HepG2 (cell line): ENCODE results near the gene SUSD2. TPM values are rescaled to one million over a fixed set of nuclear protein-coding genes. Genes with fewer than 3 reads are reported as not detected.

Experiments
- AGO2 ChIP-seq: fragments of 200-400 bp; formaldehyde crosslinking; optimal IDR thresholded peaks from 2 replicates; pipeline ENCODE3; 2017; ENCODE audit warnings: mild to moderate bottlenecking, low read depth, low read length, moderate library complexity
- DMAP1 ChIP-seq: IDR thresholded peaks from 2 replicates; pipeline ENCODE4 v1.6.1; 2016
- JARID2 ChIP-seq: sonication (generic); formaldehyde crosslinking; IDR thresholded peaks from 2 replicates; pipeline ENCODE4 v1.8.1; 2023; ENCODE audit warnings: missing genetic modification reagents, inconsistent platforms; ENCODE audit not compliant: insufficient replicate concordance
- JUN ChIP-seq: sonication (generic); formaldehyde crosslinking; IDR thresholded peaks from 2 replicates; pipeline ENCODE4 v1.4.0; 2020; ENCODE audit warnings: mild to moderate bottlenecking, missing genetic modification reagents
- JUND ChIP-seq: sonication (generic); formaldehyde crosslinking; IDR thresholded peaks from 2 replicates; pipeline ENCODE4 v1.8.0; 2022; ENCODE audit warnings: mild to moderate bottlenecking, missing genetic modification reagents
- KLF12 ChIP-seq: sonication (generic); formaldehyde crosslinking; IDR thresholded peaks from 2 replicates; pipeline ENCODE4 v1.4.0; 2020; ENCODE audit warnings: missing genetic modification reagents, borderline replicate concordance
- PHB2 ChIP-seq: fragments of 450-650 bp; IDR thresholded peaks from 2 replicates; pipeline ENCODE4 v1.6.1; 2018; ENCODE audit not compliant: partially characterized antibody
- TEAD3 ChIP-seq: optimal IDR thresholded peaks from 2 replicates; pipeline ENCODE3; 2016; ENCODE audit warnings: borderline replicate concordance
- TGIF2 ChIP-seq: IDR thresholded peaks from 2 replicates; pipeline ENCODE4 v1.6.1; 2016; ENCODE audit warnings: control low read depth, missing compliant biosample characterization
- ZFY ChIP-seq: sonication (generic); formaldehyde crosslinking; IDR thresholded peaks from 2 replicates; pipeline ENCODE4 v1.4.0; 2020; ENCODE audit warnings: missing genetic modification reagents
- ZNF563 ChIP-seq: sonication (generic); formaldehyde crosslinking; IDR thresholded peaks from 2 replicates; pipeline ENCODE4 v1.8.0; 2022; ENCODE audit warnings: mild to moderate bottlenecking, moderate library complexity, missing genetic modification reagents
- ZNF569 ChIP-seq: sonication (generic); formaldehyde crosslinking; IDR thresholded peaks from 2 replicates; pipeline ENCODE4 v1.5.0; 2020; ENCODE audit warnings: mild to moderate bottlenecking, missing genetic modification reagents, moderate library complexity, borderline replicate concordance
- ZNF879 ChIP-seq: sonication (generic); formaldehyde crosslinking; IDR thresholded peaks from 2 replicates; pipeline ENCODE4 v1.8.1; 2023; ENCODE audit warnings: missing genetic modification reagents
- polyA plus RNA-seq, 8 experiments: library from polyadenylated mRNA; depleted of rRNA in 3 of 8; stranded (reverse) in 7 of 8; unstranded in 1 of 8; fragments of >200 nt; fragmentation: Illumina TruSeq in 4 of 8; extraction: Trizol in 4 of 8; gene quantifications; 2 replicates each; pipeline versions ENCODE4 v1.2.1 to v1.2.3, GENCODE V29; 2011 to 2016; ENCODE audit warnings: low read depth in 4 of 8, missing spikeins in 1 of 8, mixed read lengths in 1 of 8; ENCODE audit not compliant: insufficient read depth in 1 of 8
- total RNA-seq, 5 experiments: library from RNA; depleted of rRNA; stranded (reverse); fragments of >200 nt; fragmentation: Illumina TruSeq; extraction: Trizol; gene quantifications; 2 replicates each; pipeline ENCODE4 v1.2.3, GENCODE V29; 2016; ENCODE audit warnings: low read depth in 1 of 5
- TF ChIP-seq, protein P1 (sequence below): sonication (generic); formaldehyde crosslinking; IDR thresholded peaks from 2 replicates; pipeline ENCODE4 v1.5.0; 2020; ENCODE audit warnings: missing genetic modification reagents, mild to moderate bottlenecking, borderline replicate concordance
- TF ChIP-seq, protein P2 (sequence below): sonication (generic); formaldehyde crosslinking; IDR thresholded peaks from 2 replicates; pipeline ENCODE4 v1.5.0; 2020; ENCODE audit warnings: missing genetic modification reagents
- TF ChIP-seq, protein P3 (sequence below): sonication (generic); formaldehyde crosslinking; IDR thresholded peaks from 2 replicates; pipeline ENCODE4 v1.4.0; 2020; ENCODE audit warnings: mild to moderate bottlenecking, missing genetic modification reagents
- TF ChIP-seq, protein P4 (sequence below): sonication (generic); formaldehyde crosslinking; IDR thresholded peaks from 2 replicates; pipeline ENCODE4 v1.4.0; 2020; ENCODE audit warnings: missing genetic modification reagents, borderline replicate concordance
- TF ChIP-seq, protein P5 (sequence below): sonication (generic); formaldehyde crosslinking; IDR thresholded peaks from 2 replicates; pipeline ENCODE4 v1.4.0; 2020; ENCODE audit warnings: mild to moderate bottlenecking, low read depth, missing genetic modification reagents
- TF ChIP-seq, protein P6 (sequence below): sonication (generic); formaldehyde crosslinking; conservative IDR thresholded peaks from 2 replicates; pipeline ENCODE4 v1.4.0; 2020; ENCODE audit warnings: missing genetic modification reagents

Gene SUSD2
- total and polyA plus RNA-seq, 2 of the 13 experiments (the other 11 are each of a cell fraction or from before 2014, with no cell fraction given), result 2.1 to 11.0 TPM

DNA sequence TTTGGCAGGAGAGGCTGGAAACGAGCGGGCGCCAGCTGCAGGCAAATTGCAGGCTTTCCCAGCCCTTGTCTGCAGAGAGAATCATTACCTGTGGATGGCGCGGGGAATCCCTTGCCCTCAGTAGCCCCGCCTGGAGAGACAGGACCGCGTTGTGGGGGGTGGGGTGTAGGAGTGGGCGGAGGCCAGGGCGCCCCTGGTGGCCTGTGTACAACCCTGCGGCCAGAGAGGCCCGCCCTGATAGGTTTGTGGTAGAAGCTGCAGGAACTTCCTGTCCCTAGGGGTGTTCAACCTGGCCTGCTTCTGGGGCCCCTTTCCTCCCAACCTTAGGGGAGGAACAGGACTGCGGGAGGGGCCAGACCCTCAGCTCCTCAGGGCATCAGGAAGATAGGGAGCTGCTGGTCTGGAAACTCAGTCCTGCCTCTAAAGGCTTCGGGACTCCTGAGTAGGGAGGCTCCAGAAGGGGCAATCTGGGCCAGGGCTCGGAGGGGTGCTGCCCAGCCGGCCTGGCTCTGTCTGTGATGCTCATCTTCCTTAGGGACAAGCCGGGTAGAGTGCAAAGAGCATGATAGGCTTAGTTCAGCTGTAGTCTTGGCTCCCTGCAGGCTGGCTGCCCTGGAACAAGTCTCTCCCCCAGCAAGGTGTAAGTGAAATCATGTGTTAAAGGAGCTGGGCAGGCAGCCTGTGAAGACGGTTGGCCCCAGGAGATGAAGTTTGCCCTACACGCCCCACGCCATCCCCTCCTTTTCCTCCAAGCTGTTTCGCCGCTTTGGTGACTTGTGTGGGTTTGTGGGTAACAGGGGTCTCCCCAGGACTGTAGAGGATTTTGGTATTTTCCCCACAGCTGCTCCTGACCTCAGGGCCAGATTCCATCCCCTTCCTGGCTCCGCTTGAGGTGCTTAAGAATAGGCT, 24.1 kb upstream of the SUSD2 start (continued):
- TF ChIP-seq, protein P1, sequence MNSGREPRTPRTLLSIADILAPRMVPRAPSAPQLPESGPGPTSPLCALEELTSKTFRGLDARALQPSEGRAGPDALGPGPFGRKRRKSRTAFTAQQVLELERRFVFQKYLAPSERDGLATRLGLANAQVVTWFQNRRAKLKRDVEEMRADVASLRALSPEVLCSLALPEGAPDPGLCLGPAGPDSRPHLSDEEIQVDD, result no peak
- TF ChIP-seq, protein P2, sequence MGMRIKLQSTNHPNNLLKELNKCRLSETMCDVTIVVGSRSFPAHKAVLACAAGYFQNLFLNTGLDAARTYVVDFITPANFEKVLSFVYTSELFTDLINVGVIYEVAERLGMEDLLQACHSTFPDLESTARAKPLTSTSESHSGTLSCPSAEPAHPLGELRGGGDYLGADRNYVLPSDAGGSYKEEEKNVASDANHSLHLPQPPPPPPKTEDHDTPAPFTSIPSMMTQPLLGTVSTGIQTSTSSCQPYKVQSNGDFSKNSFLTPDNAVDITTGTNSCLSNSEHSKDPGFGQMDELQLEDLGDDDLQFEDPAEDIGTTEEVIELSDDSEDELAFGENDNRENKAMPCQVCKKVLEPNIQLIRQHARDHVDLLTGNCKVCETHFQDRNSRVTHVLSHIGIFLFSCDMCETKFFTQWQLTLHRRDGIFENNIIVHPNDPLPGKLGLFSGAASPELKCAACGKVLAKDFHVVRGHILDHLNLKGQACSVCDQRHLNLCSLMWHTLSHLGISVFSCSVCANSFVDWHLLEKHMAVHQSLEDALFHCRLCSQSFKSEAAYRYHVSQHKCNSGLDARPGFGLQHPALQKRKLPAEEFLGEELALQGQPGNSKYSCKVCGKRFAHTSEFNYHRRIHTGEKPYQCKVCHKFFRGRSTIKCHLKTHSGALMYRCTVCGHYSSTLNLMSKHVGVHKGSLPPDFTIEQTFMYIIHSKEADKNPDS (CRISPR knock-in tag), result peak; percentile 46; the same call in 1 of the 2 replicates
- TF ChIP-seq AGO2, result peak; percentile 2
- TF ChIP-seq PHB2, result no peak
- peak; percentile 60; the same call in 1 of the 2 replicates for TF ChIP-seq DMAP1 (CRISPR knock-in tag)
- TF ChIP-seq ZFY, result no peak
- no peak for TF ChIP-seq JARID2
- TF ChIP-seq ZNF563, result no peak
- TF ChIP-seq JUND (CRISPR knock-in tag), result no peak
- TF ChIP-seq, protein P3, sequence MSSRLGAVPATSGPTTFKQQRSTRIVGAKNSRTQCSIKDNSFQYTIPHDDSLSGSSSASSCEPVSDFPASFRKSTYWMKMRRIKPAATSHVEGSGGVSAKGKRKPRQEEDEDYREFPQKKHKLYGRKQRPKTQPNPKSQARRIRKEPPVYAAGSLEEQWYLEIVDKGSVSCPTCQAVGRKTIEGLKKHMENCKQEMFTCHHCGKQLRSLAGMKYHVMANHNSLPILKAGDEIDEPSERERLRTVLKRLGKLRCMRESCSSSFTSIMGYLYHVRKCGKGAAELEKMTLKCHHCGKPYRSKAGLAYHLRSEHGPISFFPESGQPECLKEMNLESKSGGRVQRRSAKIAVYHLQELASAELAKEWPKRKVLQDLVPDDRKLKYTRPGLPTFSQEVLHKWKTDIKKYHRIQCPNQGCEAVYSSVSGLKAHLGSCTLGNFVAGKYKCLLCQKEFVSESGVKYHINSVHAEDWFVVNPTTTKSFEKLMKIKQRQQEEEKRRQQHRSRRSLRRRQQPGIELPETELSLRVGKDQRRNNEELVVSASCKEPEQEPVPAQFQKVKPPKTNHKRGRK, result no peak
- TF ChIP-seq, protein P4, sequence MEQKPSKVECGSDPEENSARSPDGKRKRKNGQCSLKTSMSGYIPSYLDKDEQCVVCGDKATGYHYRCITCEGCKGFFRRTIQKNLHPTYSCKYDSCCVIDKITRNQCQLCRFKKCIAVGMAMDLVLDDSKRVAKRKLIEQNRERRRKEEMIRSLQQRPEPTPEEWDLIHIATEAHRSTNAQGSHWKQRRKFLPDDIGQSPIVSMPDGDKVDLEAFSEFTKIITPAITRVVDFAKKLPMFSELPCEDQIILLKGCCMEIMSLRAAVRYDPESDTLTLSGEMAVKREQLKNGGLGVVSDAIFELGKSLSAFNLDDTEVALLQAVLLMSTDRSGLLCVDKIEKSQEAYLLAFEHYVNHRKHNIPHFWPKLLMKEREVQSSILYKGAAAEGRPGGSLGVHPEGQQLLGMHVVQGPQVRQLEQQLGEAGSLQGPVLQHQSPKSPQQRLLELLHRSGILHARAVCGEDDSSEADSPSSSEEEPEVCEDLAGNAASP (CRISPR knock-in tag), result peak; percentile 33; the same call in 1 of the 2 replicates
- TF ChIP-seq ZNF879, result no peak
- TF ChIP-seq TEAD3 (CRISPR knock-in tag), result peak; percentile 67
- TF ChIP-seq, protein P5, sequence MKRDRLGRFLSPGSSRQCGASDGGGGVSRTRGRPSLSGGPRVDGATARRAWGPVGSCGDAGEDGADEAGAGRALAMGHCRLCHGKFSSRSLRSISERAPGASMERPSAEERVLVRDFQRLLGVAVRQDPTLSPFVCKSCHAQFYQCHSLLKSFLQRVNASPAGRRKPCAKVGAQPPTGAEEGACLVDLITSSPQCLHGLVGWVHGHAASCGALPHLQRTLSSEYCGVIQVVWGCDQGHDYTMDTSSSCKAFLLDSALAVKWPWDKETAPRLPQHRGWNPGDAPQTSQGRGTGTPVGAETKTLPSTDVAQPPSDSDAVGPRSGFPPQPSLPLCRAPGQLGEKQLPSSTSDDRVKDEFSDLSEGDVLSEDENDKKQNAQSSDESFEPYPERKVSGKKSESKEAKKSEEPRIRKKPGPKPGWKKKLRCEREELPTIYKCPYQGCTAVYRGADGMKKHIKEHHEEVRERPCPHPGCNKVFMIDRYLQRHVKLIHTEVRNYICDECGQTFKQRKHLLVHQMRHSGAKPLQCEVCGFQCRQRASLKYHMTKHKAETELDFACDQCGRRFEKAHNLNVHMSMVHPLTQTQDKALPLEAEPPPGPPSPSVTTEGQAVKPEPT, result no peak
- TF ChIP-seq, protein P6, sequence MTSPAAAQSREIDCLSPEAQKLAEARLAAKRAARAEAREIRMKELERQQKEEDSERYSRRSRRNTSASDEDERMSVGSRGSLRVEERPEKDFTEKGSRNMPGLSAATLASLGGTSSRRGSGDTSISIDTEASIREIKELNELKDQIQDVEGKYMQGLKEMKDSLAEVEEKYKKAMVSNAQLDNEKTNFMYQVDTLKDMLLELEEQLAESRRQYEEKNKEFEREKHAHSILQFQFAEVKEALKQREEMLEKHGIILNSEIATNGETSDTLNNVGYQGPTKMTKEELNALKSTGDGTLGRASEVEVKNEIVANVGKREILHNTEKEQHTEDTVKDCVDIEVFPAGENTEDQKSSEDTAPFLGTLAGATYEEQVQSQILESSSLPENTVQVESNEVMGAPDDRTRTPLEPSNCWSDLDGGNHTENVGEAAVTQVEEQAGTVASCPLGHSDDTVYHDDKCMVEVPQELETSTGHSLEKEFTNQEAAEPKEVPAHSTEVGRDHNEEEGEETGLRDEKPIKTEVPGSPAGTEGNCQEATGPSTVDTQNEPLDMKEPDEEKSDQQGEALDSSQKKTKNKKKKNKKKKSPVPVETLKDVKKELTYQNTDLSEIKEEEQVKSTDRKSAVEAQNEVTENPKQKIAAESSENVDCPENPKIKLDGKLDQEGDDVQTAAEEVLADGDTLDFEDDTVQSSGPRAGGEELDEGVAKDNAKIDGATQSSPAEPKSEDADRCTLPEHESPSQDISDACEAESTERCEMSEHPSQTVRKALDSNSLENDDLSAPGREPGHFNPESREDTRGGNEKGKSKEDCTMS (CRISPR knock-in tag), result no peak
- TF ChIP-seq JUN (CRISPR knock-in tag), result no peak
- no peak for TF ChIP-seq ZNF569 (CRISPR knock-in tag)
- 0 out of 2 replicates have a peak, but pooled peaks have one; percentile 8 for TF ChIP-seq TGIF2
- no peak; the same call in 1 of the 2 replicates for TF ChIP-seq KLF12 (CRISPR knock-in tag)
